ENCODE results near the gene CCDC77. TPM values are rescaled to one million over a fixed set of nuclear protein-coding genes. Genes with fewer than 3 reads are reported as not detected.
"Not testable (repeated sequence)": the region's sequence is repeated elsewhere in the genome, so short reads cannot be mapped to it uniquely, and the experiment has no call there.

CCDC77 gene
- total RNA-seq (2014; rRNA removed; shearing (Covaris generic)), result 29.5 and 34.3 TPM in 2 replicates

DNA sequence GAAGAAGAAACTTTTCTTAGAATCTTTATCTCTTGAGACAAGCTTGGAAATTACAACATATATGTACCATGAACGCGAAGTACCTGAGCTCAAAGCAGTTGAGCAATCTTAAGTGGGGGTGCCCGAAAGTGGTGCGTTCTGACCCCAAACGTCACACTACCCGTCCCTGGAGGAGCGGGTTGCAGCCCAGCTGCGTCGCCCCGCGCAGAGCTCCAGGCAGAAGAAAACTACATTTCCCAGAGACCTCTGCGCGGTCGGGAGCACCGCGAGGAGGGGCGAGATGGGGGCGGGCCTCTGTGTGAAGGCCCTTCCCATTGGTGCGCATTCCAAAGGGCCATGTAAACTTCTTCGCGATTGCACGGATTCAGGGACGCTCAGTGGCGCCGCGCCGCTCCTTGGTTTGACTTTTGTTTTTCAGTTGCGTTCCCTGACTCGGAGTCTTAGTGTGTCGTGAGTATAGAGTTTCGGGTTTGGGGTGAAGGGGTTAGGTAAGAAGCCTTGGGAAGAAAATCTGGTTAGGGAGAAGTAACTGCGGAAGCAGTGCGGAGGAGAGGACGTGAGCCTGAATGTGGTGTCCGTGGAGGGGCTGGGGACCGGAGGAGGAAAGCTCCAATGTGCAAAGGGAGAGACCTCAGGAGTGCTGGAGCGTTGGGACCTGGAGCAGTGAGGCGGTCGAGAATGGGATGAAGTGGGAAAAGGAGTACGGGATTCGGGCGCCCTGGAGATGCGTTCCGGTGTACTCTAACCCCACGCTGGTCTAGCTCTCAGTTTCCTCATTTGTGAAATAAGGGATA is at the start of gene CCDC77:
CCDC77 (plus strand) TSS at position 410 of the 794 bp plus-strand sequence. CDS start 7,740 bp downstream, outside the sequence.
- DNase-seq (ENCODE audit: low spot score), result peak; percentile 93

DNA sequence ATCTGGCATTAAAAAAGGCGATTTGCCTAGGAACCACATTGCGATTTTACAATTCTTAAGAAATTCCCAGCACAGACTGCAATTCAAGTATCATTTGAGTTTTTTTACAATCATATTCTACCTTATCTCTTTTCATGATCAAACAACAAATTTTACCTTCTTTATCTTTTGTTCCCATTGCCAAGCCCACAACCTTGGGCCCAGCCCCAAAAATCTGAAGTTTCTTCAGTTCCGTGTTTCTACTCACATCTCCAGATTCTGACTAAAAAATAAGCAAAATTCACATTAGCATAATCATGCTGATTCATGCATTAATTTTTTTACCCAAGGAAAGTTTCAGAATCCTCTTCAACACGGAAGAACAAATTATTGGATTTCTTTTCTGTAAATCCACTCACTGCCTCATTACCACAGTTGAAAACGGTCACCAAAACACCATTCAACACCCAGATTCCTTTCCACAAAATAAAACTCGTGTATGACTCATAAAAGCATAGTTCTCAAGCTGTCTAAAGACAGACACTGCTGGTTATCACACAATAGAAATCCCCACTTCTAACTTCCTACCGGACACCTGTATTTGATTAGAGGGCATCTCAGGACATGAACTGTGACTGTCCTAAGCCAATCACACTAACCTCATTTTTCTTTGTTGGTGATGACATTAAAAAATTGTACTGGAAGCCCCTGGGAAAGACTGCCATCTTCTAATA is 45.0 kb upstream of the CCDC77 start:
- no peak for DNase-seq (ENCODE audit: low spot score)

DNA sequence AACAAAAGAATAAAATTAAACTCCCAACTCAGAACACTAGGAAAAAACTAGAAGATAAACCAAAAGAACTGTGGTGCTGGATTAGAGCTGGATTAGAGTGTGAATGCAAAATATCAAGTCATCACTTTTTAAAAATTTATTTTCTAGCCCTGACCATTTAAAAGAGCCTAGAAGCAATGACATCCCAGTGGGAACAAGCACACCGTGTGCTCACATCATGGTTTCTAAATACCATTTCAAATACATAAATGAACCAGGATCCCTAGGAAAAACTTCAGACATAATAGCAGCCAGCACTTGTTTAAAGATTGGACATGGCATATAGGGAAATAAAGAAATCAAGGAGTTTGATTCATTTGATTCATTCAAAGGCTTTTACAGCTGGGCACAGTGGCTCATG is 42.4 kb upstream of the CCDC77 start:
- no peak for DNase-seq (ENCODE audit: low spot score)

DNA sequence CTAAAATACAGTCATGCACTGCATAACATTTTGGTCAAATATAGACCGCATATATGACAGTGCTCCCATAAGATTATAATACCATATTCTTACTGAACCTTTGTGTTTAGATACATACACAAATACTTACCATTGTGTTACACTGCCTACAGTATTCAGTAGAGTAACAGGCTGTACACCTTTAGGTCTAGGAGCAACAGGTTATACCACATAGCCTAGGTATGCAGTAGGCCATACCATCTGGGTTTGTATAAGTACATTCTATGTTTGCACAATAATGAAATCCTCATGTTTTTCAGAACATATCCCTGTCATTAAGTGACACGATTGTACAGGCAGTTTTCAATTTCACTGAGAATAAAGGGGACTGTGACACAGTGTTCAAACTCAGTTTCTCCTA is 34.6 kb upstream of the CCDC77 start:
- no peak for DNase-seq (ENCODE audit: low spot score)

DNA sequence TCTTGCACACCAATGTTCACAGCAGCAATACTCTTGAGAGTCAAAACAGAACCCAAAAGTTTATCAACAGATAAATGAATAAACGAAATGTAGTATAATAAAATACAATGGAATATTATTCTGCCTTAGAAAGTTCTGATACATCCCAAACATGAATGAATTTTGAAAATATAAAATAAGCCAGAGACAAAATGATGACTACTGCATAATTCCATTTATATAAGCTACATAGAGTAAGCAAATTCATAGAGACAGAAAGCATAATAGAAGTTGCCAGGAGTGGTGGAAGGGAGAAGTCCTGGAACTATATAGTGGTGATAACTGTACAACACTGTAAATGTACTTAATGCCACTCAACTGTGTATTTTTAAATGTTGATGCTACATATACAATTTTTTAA is 33.5 kb upstream of the CCDC77 start:
- DNase-seq (ENCODE audit: low spot score), result no peak

DNA sequence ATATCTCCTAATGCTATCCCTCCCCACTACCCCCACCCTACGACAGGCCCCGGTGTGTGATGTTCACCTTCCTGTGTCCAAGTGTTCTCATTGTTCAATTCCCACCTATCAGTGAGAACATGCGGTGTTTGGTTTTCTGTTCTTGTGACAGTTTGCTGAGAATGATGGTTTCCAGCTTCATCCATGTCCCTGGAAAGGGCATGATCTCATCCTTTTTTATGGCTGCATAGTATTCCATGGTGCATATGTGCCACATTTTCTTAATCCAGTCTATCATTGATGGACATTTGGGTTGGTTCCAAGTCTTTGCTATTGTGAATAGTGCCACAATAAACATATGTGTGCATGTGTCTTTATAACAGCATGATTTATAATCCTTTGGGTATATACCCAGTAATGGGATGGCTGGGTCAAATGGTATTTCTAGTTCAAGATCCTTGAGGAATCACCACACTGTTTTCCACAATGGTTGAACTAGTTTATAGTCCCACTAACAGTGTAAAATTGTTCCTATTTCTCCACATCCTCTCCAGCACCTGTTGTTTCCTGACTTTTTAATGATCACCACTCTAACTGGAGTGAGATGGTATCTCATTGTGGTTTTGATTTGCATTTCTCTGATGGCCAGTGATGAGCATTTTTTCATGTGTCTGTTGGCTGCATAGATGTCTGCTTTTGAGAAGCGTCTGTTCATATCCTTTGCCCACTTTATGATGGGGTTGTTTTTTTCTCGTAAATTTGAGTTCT is 30.5 kb upstream of the CCDC77 start:
- DNase-seq (ENCODE audit: low spot score), result not testable (repeated sequence)

DNA sequence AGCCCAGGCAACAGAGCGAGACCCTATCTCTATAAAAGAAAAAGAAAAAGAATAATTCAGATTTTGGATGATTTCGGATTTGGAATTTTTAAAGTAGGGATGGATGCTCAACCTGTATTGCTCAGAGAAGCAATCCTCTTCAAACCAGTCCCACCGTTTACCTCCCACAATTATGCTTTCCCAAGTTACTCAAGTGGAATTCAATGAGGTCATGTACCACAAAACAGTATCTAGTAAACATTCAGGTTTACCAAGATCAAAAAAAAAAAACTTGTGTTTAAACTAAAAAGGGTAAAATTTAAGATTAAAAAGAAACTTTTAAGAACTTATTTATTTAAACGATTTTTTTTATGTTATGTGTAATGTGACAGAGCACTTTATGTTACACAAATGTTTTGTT is 14.8 kb upstream of the CCDC77 start:
- peak; percentile 65 for DNase-seq (ENCODE audit: low spot score)

DNA sequence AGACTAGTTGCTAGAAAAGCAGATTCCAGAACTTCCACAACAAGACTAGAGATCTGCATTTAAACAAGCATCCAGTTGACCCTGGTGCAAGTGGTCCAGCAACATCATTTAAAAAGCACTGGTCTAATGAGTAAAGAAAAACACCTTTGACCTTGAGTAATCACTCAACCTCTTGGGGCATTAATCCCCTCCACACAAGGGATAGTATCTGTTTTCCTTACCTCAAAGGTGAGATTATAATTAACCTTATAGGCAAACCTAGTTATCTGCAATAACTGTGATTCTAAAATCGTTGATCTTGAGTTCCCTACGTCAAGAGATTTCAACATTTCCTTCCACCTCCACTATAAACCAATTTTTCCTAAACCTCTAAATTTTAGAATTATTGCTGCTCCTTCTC is 13.4 kb upstream of the CCDC77 start:
- DNase-seq (ENCODE audit: low spot score), result no peak

DNA sequence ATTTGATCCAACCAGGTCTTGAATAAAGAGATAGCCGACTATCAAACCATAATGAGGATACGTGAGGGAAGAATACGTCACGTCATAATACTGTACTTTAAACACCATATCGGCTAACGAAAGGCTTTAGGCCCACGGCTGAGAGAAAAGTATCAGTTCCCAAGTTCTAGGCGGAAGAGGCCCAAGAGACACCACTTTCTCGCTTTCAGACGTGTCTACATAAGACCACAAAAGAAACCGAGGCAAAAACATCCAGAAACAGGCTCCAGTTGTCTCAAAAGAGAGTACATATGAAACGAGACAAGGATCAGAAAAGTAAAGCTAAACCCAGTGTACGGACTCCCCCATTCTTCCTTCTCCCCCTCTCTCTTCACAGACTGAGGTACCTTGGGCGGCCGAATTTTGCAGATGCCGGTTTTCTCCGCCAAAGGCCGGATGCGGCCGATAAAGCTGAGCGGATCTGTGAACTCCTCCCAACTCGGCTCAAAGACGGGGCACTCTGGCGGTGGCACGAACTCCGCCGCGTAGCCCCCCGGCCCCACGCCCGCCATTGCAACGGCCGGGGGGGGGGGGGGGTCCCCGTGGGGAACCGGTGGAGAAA is 12.8 kb upstream of the CCDC77 start:
- DNase-seq (ENCODE audit: low spot score), result no peak

DNA sequence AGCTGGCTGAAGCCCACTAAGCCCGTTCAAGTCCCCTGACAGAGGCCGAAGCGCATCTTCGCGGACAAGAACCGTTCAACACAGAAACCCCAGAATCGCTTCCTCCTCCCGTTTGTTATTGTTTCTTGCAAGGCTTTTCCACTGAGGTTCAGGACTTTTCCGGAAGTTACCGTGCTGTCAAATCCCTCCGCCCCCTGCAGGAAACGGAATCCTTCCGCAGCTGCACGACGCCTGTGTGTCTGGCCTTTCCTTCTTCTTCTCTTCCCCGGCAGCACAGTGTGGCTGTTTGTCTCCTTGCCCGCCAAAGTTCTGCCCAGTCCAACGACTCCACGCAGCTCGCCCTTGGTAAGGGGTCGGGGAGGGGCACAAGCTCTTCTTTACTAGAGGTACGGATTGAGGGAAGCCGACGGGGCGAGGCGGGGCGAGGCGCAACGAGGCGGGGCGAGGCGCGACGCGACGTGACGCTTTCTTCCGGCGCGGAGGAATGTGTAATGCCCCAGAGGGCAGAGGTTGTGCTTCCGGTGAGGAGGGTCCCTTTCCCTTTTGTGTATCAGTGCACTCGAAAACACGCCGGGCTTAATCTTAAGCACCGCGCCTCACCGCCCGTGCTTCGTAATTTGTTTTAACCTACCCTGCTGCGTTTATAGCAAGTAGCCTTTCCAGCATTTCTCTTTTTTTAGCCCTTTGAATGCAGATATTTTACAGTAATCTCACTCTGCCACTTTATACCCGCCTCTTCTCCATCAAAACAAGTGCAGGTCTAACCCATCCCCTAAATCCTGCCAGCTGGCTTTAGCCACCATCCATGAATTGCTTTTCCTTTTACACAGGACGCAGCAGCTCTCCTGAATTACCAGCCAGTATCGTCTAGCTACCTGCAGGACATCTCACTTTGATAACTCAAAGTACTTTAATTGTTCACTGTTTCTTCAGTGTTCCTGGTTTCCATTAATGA is 12.0 kb upstream of the CCDC77 start, which contains the start of gene KDM5A:
KDM5A (minus strand) TSS at position 179 of the 955 bp plus-strand sequence. CDS start 229 bp downstream, outside the sequence.
- DNase-seq (ENCODE audit: low spot score), result peak; percentile 90

DNA sequence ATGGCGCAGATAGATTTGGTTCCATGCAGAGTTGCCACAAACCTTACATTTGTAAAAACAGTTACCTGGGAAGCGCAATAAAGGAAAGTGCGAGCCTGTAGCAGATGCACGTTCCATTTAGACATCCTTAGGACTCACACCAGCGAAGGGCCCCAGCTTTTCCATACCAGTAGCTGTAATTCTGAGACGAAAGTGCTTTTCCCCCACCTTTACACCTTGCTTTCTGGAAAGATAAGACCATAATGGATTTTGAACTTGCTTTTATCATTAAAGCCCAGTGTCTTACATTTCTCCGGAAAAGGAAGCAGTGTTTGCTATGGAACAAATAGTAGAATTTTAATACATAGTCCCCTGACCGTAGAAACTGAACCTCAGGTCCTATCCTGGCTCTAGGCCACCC is 616 bp upstream of the CCDC77 start:
- no peak for DNase-seq (ENCODE audit: low spot score)

DNA sequence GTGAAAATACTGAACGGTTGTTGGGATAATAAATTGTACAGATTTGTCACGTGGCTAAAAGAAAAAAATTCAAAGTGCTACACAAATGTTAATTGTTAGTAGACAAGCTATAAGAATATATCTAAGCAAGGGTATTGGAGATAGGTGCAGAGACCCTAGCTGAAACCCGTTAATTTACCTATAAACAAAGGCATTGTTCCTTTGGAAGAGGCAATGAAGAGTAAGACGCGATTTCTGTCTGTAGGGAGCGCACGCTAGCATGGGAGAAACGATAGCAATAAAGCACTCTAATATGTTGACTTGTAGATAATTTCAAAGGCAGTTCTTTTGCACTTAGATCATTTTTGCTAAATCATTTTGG is 565 bp downstream of the CCDC77 start:
- peak; percentile 53 for DNase-seq (ENCODE audit: low spot score)

DNA sequence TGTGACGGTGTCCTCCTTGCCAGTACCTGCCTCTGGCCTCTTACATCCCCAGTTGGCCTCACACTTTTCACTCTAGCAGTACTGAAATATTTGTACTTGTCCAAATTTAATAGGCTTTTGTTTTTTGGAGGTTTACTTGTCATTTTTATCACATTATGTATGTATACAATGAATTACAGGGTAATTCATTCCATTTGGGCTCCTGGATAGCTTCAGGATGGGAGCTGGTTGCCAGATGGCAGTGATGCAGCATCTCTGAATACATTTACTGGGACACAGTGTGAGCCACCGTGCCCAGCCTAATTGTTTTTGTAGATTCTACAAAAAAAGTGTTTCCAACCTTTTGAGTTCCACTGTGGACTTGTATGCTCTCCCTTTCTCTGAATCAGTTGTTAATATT is 13.4 kb downstream of the CCDC77 start:
- no peak for DNase-seq (ENCODE audit: low spot score)

DNA sequence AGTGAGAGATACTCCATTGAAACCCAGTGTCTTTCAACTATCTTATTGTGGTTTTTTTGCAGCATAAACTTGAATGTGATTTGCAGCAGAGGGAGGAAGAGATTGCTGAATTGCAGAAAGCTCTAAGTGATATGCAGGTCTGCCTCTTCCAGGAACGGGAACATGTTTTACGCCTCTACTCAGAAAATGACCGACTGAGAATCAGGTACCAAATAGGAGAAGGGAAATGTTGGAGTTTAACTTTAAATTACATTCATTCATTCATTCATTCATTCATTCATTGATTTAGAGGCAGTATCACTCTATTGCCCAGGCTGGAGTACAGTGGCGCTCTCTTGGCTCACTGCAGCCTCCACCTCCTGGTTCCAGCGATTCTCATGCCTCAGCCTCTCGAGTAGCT is 17.0 kb downstream of the CCDC77 start:
- no peak for DNase-seq (ENCODE audit: low spot score)

DNA sequence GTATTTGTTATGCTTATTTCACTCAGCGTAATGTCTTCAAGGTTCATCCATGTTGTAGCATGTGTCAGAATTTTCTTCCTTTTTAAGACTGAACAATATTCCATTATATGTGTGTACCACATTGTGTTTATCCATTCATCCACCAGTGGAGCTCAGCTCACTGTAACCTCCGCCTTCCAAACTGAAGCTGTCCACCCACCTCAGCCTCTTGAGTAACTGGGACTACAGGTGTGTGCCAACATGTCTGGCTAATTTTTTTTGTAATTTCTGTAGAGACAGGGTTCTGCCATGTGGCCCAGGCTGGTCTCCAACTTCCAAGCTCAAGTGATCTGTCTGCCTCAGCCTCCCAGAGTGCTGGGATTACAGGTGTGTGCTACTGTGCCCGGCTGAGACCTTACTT is 21.1 kb downstream of the CCDC77 start:
- DNase-seq (ENCODE audit: low spot score), result no peak

DNA sequence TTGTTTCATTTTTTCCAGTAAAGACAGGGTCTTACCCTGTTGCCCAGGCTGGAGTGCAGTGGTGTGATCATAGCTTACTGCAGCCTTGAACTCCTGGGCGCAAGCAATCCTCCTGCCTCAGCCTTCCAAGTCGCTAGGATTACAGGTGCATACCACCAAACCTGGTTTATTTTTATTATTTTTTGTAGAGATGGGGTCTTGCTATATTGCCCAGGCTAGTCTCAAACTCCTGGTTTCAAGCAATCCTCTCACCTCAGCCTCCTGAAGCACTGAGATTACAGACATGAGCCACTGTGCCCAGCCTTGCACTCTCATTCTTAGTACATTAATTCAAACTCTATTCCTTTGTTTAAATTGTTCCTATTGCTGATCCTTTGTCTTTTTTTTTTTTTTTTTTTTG is 34.3 kb downstream of the CCDC77 start:
- not testable (repeated sequence) for DNase-seq (ENCODE audit: low spot score)

DNA sequence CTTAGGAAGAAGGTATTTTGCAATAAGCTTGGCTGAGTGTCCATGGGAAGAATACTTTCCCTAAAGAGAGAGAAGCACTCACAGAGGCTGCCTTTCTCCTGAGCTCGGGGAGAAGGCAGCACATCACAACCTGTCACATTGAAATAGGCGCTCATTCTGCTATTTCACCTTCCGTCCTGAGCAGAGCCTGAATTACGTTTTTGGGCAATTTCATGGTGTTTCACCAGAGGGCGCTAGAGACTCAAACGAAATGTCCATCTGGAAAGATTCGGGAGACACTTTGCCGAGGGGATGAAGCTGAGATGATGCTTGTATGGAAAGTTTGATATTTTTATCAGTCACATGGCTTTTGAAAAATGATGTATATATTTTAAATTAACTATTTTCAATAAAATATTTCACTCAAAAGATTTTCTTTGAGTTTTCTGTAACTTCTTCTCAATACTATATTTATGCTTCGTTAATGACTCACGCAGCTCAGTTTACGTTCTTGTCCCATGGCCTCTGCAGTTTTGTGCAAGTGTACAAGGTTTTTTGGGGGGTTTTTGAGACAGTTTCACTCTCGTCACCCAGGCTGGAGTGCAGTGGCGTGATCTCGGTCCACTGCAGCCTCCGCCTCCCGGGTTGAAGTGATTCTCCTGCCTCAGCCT is 40.9 kb downstream of the CCDC77 start:
- DNase-seq (ENCODE audit: low spot score), result peak; percentile 53

DNA sequence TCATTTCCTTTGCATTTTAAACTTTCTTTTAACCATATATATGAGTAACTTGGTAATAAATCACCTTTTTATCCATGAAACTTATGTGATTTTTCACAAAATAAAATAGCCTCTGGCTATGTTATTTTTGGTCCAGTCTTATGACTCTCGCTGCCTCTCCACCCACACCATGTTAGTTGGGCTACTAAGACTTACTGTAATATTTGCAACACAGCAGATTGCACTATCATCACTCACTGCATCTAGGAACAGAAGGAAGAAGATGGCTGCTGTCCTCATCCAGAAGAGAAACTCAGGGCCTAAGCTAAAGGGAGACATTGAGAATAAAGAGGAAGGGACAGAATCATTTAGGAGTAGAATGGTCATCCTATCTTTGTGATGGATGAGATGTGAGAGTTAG is 45.7 kb downstream of the CCDC77 start:
- DNase-seq (ENCODE audit: low spot score), result no peak

DNA sequence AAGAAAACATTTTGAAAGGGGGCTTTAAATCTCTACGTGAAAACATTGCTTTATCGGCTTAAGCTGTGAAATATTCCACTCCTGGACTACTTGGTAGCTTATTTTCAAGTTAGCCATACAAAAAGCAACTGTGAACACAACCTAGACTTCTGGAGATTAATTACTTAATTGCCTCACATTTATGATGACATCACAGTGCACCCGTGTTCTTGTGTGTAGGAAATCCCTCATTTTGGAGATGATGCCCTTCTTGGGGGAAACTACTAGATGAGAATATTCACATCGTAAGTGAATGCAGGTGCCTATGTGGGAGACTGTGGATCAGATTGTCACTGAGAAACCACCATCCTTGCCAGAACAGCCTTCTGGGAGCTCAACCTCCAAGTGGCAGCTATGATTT is 47.8 kb downstream of the CCDC77 start:
- no peak for DNase-seq (ENCODE audit: low spot score)

DNA sequence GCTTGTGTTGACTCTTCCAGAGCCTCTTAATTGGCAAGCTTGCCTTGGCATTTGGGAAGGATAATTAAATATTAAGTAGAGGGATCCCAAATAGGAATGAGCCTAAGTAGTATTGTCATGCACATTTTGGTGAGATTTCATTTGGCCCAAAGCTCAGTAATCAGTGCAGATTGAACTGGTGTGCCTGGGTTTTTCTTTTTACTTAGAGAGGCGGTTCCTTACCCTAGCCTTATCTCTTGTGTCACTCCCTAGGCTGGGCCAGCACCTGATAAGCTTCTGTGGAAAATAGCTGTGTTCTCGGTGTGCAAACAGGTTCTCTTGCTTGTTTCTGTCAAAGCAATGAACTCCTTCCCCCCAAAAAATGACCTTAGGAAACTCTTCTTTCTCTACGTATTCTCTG is 49.0 kb downstream of the CCDC77 start:
- DNase-seq (ENCODE audit: low spot score), result no peak

Data from H4 (cell line).